ENCODE results near the gene HS3ST5. TPM values are rescaled to one million over a fixed set of nuclear protein-coding genes. Genes with fewer than 3 reads are reported as not detected.

The HS3ST5 gene, protein sequence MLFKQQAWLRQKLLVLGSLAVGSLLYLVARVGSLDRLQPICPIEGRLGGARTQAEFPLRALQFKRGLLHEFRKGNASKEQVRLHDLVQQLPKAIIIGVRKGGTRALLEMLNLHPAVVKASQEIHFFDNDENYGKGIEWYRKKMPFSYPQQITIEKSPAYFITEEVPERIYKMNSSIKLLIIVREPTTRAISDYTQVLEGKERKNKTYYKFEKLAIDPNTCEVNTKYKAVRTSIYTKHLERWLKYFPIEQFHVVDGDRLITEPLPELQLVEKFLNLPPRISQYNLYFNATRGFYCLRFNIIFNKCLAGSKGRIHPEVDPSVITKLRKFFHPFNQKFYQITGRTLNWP
- total RNA-seq (2022) (0.28 and 0.29 TPM in 2 replicates), Bru-seq, nascent RNA (percentile 37 among the genes with signal in this experiment), BruChase-seq, experiment 1, labeled RNA remaining after a 2-hour chase (percentile 39 among the genes with signal in this experiment), BruChase-seq, experiment 2, labeled RNA remaining after a 6-hour chase (percentile 25 among the genes with signal in this experiment)
- long read RNA-seq, partial matches to known transcripts: 1 of 4 reads
- long read RNA-seq, other reads (novel, unspliced or antisense): 3 of 4 reads

DNA sequence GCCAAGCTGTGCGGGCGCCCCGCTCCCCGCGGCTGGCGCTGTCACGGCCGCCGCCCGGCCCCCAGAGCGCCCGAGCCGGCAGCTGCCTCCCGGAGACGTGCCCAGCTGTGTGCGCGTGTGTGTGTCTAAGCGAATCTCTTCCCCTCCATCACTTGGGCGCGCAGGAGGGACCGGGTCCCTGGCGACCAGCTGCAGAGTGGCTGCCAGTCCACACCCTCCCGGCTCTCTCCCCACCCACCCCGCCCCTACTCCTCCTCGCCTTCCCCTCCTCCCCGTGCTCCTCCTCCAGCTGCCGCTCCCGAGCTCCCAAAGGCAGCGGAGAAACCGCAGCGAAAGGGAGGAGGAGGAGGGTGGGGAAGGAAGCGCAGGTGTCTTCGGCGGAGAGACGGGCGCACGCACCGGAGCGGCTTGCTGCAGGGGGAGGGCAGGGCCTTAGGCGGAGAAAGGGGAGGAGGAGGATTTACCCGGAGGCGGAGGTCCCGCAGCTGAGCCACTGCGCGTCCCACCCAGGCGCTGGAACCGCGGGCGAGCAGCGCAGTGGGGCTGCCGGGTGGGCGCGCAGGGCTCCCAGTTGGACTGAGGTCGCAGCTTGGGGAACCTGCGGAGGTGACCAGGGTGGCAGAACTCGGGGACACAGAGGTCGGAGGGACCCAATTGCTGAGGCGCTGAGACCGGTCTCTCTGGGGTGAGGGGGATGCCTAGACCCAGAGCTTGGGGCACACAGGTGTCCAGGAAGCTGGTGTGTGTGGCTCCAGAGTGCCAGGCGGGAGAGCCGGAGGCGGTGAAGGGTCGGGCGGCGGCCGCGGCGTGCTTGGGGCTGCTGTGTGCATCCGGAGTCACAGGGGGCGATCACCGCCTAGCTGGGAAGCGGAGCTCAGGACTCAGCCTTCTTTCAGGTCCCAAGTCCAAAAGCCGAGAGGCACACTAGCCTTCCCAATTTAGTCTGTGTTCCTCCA, at the start of gene HS3ST5:
Gene HS3ST5 (minus strand): TSS at position 198 of the 956 bp plus-strand sequence. CDS start 280,178 bp downstream, outside the sequence.
- no TSS peak for BruUV-seq (replicated peaks)
- H3K27ac Mint-ChIP-seq (ENCODE audit: unreplicated experiment): no peak within 1 kb of the TSS

GRCh38 chr6:114390176-114390575, 47.4 kb upstream of the HS3ST5 start:
- ChIA-PET CTCF (no interaction called here), POLR2A (no interaction called here)
- Mint-ChIP-seq H3K9me3 (ENCODE audit: unreplicated experiment) (no peaks in the 10 kb centered on the region), H3K4me3 (ENCODE audit: unreplicated experiment) (no peak overlapping the region), H3K36me3 (ENCODE audit: insufficient read depth, unreplicated experiment) (no peaks in the 10 kb centered on the region), H3K27ac (ENCODE audit: unreplicated experiment) (no peak overlapping the region), H3K27me3 (ENCODE audit: insufficient read depth, unreplicated experiment) (no peaks in the 10 kb centered on the region), H3K4me1 (ENCODE audit: low read depth, unreplicated experiment) (peaks cover 6% of the 10 kb centered on the region)
- TF ChIP-seq, protein P1, sequence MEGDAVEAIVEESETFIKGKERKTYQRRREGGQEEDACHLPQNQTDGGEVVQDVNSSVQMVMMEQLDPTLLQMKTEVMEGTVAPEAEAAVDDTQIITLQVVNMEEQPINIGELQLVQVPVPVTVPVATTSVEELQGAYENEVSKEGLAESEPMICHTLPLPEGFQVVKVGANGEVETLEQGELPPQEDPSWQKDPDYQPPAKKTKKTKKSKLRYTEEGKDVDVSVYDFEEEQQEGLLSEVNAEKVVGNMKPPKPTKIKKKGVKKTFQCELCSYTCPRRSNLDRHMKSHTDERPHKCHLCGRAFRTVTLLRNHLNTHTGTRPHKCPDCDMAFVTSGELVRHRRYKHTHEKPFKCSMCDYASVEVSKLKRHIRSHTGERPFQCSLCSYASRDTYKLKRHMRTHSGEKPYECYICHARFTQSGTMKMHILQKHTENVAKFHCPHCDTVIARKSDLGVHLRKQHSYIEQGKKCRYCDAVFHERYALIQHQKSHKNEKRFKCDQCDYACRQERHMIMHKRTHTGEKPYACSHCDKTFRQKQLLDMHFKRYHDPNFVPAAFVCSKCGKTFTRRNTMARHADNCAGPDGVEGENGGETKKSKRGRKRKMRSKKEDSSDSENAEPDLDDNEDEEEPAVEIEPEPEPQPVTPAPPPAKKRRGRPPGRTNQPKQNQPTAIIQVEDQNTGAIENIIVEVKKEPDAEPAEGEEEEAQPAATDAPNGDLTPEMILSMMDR (IDR thresholded peaks at IDR 0.05; ENCODE audit: insufficient read depth in 1 of 2, low read depth in 1 of 2, low read length in 1 of 2, severe bottlenecking in 1 of 2, unreplicated experiment in 1 of 2): no peak
- Histone ChIP-seq H3K4me1 (peaks cover 11% of the 10 kb centered on the region), H3K4me3 (ENCODE audit: low read depth, low read length) (no peak overlapping the region), H3K27me3 (replicated peaks; ENCODE audit: control insufficient read depth, insufficient read depth, low read length) (no peaks in the 10 kb centered on the region), H3K36me3 (ENCODE audit: control insufficient read depth, insufficient read depth, low read length) (no peaks in the 10 kb centered on the region), H3K9me3 (no peaks in the 10 kb centered on the region)
- no peak for DNase-seq
- BruUV-seq (replicated peaks): no TSS peak
- intact Hi-C loops (cut with micrococcal nuclease; ENCODE audit: unreplicated experiment): no loop called here

More for the DNA sequence above, at the start of gene HS3ST5:
- Histone ChIP-seq H3K4me3 (ENCODE audit: low read depth, low read length) (peak within 1 kb of the TSS; percentile 54), H3K36me3 (ENCODE audit: control insufficient read depth, insufficient read depth, low read length) (no peaks in the 10 kb centered on the region), H3K27me3 (replicated peaks; ENCODE audit: control insufficient read depth, insufficient read depth, low read length) (no peaks in the 10 kb centered on the region), H3K9me3 (no peaks in the 10 kb centered on the region), H3K4me1 (0 out of 2 replicates have a peak, but pooled peaks cover 4% of the 10 kb centered on the region)
- Mint-ChIP-seq H3K4me1 (ENCODE audit: low read depth, unreplicated experiment) (no peaks in the 10 kb centered on the region), H3K4me3 (ENCODE audit: unreplicated experiment) (peak within 1 kb of the TSS; percentile 76), H3K9me3 (ENCODE audit: unreplicated experiment) (no peaks in the 10 kb centered on the region), H3K36me3 (ENCODE audit: insufficient read depth, unreplicated experiment) (no peaks in the 10 kb centered on the region), H3K27me3 (ENCODE audit: insufficient read depth, unreplicated experiment) (peaks cover 9% of the 10 kb centered on the region)
- ChIA-PET CTCF (interaction anchor here (1.6 kb wide), 1 partner anchor 198 kb away, joined by 3 read pairs; no protein-coding TSS in a partner anchor), POLR2A (no interaction called here)
- TF ChIP-seq, protein P1 (IDR thresholded peaks at IDR 0.05; ENCODE audit: insufficient read depth in 1 of 2, low read depth in 1 of 2, low read length in 1 of 2, severe bottlenecking in 1 of 2, unreplicated experiment in 1 of 2): peak; percentile 58 to 66
- intact Hi-C loops (cut with micrococcal nuclease; ENCODE audit: unreplicated experiment): loop anchor here (5.0 kb wide), 4 partner anchors 169 to 404 kb away; no protein-coding TSS in a partner anchor
- DNase-seq: peak; percentile 64 to 79

DNA sequence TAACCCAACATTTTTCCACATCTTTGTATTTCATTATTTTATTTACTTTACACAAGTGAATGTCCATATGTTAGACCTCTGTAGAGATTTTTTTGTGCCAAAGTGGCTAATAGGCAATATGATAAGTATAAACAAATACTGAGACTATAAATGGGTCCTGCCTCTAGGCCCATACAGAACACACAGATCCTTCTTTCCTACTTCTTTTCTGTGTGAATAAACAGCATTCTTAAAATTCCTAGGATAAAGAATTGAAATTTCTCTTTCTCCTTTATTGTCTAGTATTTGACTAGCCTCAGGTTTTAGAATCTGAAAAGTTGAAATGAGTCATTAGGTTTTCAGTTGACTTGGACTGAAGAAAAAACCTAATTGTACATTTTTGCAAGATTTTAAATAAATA, 46.3 kb upstream of the HS3ST5 start:
- ChIA-PET CTCF (no interaction called here), POLR2A (no interaction called here)
- no peaks in the 10 kb centered on the region for H3K36me3 ChIP-seq (ENCODE audit: control insufficient read depth, insufficient read depth, low read length)
- H3K27me3 ChIP-seq (replicated peaks; ENCODE audit: control insufficient read depth, insufficient read depth, low read length): no peaks in the 10 kb centered on the region
- Mint-ChIP-seq H3K4me1 (ENCODE audit: low read depth, unreplicated experiment) (peaks cover 6% of the 10 kb centered on the region), H3K36me3 (ENCODE audit: insufficient read depth, unreplicated experiment) (no peaks in the 10 kb centered on the region), H3K4me3 (ENCODE audit: unreplicated experiment) (no peak overlapping the region), H3K27ac (ENCODE audit: unreplicated experiment) (no peak overlapping the region), H3K9me3 (ENCODE audit: unreplicated experiment) (no peaks in the 10 kb centered on the region), H3K27me3 (ENCODE audit: insufficient read depth, unreplicated experiment) (no peaks in the 10 kb centered on the region)
- no peak overlapping the region for H3K4me3 ChIP-seq (ENCODE audit: low read depth, low read length)
- BruUV-seq (replicated peaks): no TSS peak
- no peak for DNase-seq
- peaks cover 11% of the 10 kb centered on the region for H3K4me1 ChIP-seq
- intact Hi-C loops (cut with micrococcal nuclease; ENCODE audit: unreplicated experiment): no loop called here
- TF ChIP-seq, protein P1 (IDR thresholded peaks at IDR 0.05; ENCODE audit: insufficient read depth in 1 of 2, low read depth in 1 of 2, low read length in 1 of 2, severe bottlenecking in 1 of 2, unreplicated experiment in 1 of 2): no peak
- no peaks in the 10 kb centered on the region for H3K9me3 ChIP-seq
